GM10248 (cell line): ENCODE measurements around the gene DPH5.

Experiments
- CTCF ChIA-PET: fragments of 300-600 bp; sonication (Branson Sonifier 250); formaldehyde crosslinking; extraction: SDS; loops from one replicate; lab custom pipeline; 2021; ENCODE audit warnings: antibody characterized with exemption; lab: Yijun Ruan, JAX
- POLR2A ChIA-PET: fragments of 350-650 bp; sonication (Branson Sonifier 250); formaldehyde crosslinking; extraction: SDS; loops from one replicate; lab custom pipeline; 2020; ENCODE audit warnings: antibody characterized with exemption; lab: Yijun Ruan, JAX
- DNase-seq: peaks from one replicate; pipeline ENCODE4 v3.0.0; 2012; ENCODE audit errors: extremely low spot score
- TF ChIP-seq, protein P1 (sequence below): IDR thresholded peaks from 2 replicates; pipeline ENCODE4 v1.5.1; 2012; ENCODE audit warnings: mild to moderate bottlenecking, low read depth; ENCODE audit errors: extremely low read depth, missing control alignments, control extremely low read depth

Gene DPH5

DNA sequence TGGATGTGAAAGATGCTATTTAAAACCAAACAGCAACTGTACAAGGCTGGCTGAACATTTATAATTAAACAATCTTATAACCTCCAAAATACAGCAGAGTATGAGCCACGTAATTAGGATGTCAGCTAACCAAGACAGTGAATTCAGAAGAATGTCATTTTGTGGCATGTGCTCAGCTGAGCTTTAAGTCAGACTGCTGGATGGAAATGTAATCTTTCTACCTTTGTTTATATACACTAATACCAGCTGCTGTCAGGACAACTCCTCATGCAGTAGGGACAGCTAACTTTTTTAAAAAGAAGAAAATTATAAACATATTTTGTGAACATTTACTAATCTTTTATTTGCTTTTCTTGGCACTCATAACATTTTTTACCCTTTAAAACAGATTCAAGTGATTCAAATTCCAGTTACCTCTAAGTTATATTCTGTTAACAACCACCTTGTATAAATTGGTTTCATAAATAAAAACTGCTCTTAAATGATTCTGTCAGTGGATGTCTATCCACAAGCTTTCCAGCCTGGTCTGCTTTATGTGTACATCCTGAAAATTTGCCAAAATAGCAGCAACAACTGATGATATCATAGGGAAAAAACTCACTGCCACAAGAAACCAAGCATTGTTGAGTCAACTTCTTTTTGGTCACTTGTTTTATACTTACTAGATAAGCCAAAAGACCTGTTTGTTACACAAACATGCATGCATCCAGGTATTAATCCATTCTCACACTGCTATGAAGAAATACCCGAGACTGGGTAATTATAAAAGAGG is 36.1 kb downstream of the DPH5 start:
- TF ChIP-seq, protein P1, sequence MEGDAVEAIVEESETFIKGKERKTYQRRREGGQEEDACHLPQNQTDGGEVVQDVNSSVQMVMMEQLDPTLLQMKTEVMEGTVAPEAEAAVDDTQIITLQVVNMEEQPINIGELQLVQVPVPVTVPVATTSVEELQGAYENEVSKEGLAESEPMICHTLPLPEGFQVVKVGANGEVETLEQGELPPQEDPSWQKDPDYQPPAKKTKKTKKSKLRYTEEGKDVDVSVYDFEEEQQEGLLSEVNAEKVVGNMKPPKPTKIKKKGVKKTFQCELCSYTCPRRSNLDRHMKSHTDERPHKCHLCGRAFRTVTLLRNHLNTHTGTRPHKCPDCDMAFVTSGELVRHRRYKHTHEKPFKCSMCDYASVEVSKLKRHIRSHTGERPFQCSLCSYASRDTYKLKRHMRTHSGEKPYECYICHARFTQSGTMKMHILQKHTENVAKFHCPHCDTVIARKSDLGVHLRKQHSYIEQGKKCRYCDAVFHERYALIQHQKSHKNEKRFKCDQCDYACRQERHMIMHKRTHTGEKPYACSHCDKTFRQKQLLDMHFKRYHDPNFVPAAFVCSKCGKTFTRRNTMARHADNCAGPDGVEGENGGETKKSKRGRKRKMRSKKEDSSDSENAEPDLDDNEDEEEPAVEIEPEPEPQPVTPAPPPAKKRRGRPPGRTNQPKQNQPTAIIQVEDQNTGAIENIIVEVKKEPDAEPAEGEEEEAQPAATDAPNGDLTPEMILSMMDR: no peak
- ChIA-PET POLR2A (no interaction called here), CTCF (interaction anchor here (1.0 to 2.1 kb wide), 6 partner anchors 8 to 82 kb away, joined by 3 to 5 read pairs (median 4); no protein-coding TSS in a partner anchor)
- no peak for DNase-seq

DNA sequence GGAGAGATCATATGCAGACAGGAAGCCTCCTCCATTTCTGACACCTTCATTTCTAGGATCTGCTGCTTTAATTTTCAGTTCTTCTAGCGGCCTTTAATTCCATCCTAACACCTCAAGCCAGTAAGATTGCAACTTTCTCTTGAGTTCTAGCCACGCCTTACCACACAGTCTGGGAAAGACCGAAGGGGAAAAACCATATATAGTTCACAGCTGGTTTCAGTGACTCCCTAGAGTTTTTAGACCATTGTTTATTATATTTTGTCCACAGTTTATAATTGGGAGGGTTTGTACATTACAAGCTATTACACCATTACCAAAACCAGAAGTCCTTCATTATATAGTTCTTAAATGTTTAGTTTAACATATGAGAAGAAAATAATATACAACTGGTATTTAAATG is 37.5 kb downstream of the DPH5 start:
- TF ChIP-seq, protein P1: no peak
- ChIA-PET CTCF (interaction anchor here (1.3 to 1.8 kb wide), 7 partner anchors 11 to 250 kb away, joined by 3 to 8 read pairs (median 4); no protein-coding TSS in a partner anchor), POLR2A (interaction anchor here (0.6 kb wide), 1 partner anchor 11 kb away, joined by 3 read pairs; no protein-coding TSS in a partner anchor)
- no peak for DNase-seq

DNA sequence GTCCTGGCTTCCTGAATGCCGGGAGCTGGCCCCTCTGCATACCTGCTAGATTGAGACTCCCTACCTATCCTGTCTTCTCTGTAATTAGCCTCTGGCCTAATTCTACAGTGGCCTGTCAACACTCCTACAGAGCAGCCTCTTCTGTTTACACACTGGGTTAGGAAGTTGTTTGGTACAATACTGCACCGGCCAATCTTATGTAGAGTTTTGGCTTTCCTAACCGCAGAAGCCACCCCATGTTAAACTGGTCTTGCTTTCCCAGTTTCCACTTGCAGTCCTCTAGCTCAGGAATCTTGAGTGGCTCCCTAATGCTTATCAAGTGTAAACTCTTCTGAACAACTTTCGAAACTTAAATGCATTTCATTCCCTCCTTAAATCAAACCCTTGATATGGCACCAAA is 42.8 kb downstream of the DPH5 start:
- CTCF ChIA-PET: interaction anchor here (1.2 kb wide), 1 partner anchor 20 kb away, joined by 3 read pairs; no protein-coding TSS in a partner anchor
- TF ChIP-seq, protein P1: no peak
- POLR2A ChIA-PET: no interaction called here
- no peak for DNase-seq

DNA sequence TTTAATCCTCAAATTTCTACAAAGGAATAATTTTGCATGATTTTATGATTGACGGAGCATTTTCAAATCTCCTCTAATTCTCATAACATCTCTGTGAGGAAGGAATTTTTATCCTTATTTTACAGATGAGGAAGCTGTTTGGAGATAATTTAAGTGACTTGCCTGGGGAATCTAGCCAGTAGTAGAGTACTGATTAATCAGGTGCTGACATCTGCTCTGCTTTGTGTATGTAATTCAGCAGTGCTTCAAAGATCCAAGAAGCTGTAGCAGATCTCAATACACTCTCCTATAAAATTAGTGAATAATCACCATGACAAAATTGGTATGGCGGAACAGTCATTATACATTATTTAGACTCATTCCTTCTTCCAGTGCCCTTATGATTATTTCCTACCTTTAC is 46.0 kb downstream of the DPH5 start:
- TF ChIP-seq, protein P1: no peak
- DNase-seq: no peak
- ChIA-PET POLR2A (no interaction called here), CTCF (no interaction called here)

DNA sequence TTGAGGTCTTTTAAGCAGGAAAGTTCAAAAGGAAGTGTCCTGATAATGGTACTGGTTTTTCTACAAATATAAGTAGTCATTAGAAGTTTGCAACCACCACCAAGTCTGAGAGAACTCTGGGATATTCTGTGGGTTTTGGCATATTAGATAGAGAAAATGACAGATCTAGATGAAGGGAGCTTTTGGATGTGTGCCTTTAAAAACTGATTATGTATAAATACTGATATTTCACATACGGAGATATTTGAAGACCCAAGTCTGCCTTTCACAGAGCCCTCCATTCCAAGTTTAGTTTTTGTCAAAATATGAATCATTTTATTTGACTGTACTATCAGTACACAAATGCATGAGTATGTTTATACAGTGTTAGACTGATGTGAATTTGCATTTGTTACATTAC is 48.6 kb downstream of the DPH5 start:
- no peak for DNase-seq
- ChIA-PET CTCF (interaction anchor here (1.3 to 1.6 kb wide), 2 partner anchors 14 to 20 kb away, joined by 3 to 4 read pairs; no protein-coding TSS in a partner anchor), POLR2A (no interaction called here)
- TF ChIP-seq, protein P1: no peak

DNA sequence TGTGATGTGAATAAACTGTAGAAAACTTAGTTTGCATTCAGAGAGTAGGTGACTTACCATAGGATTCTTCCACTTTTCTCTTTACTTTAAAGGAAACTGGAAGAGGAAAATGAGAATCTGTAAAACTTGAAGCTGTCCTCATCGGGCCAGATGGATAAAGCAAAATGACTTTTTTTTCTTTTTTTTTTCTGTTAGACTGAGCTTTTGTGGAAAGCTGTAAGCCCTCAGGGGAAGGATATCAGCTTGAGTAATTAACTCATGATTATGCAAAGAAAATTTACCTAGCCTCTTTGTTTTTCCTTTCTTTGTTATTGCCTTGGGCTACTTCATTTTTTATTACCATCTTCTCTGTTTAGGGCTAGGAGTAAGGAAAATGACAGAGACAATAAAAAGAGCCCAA is 53.4 kb downstream of the DPH5 start:
- POLR2A ChIA-PET: no interaction called here
- CTCF ChIA-PET: no interaction called here
- TF ChIP-seq, protein P1: no peak
- no peak for DNase-seq
